Measurements from ENCODE around the gene TNFRSF19. TPM values are rescaled to one million over a fixed set of nuclear protein-coding genes. Genes with fewer than 3 reads are reported as not detected.

The TNFRSF19 gene
- total RNA-seq, 2 experiments from 2014 or later, result 0.06 to 0.08 TPM

Other genes with a start within 250 kb of the TNFRSF19 start
- gene SACS, start 136.7 kb upstream of the TNFRSF19 start, total RNA-seq, result 10 to 100 TPM; 47.5 to 50.6 TPM

All from activated naive CD8-positive, alpha-beta T cell treated with anti-CD3 and anti-CD28 coated beads for 36 hours (primary cell).